ENCODE data around the gene ACOT7. TPM values are rescaled to one million over a fixed set of nuclear protein-coding genes. Genes with fewer than 3 reads are reported as not detected.
"Not testable (repeated sequence)": the region's sequence is repeated elsewhere in the genome, so short reads cannot be mapped to it uniquely, and the experiment has no call there.

The ACOT7 gene
- total RNA-seq, 5 donors from 2014 or later (not counting 1 experiment from before 2014, with no cell fraction given) = 6.1 to 9.3 (median 7.4) TPM

- H3K9me3 ChIP-seq = no peaks in the 10 kb centered on the region
- ChIA-PET POLR2A (no interaction called here), CTCF (interaction anchor here (0.7 to 0.8 kb wide), 2 partner anchors 23 to 64 kb away, joined by 3 to 8 read pairs; no protein-coding TSS in a partner anchor)
- Mint-ChIP-seq H3K27ac (no peak overlapping the region), H3K4me3 (no peak overlapping the region), H3K36me3 (no peaks in the 10 kb centered on the region), H3K9me3 (no peaks in the 10 kb centered on the region), H3K4me1 (peaks cover 0 to 2% (median 2%) of the 10 kb centered on the region in 3 donors), H3K27me3 (peaks cover 4 to 20% of the 10 kb centered on the region in 2 donors)
- H3K4me1 ChIP-seq (ENCODE audit: control insufficient read depth in 1 of 2, extremely low read depth in 1 of 2, insufficient read depth in 2 of 2, low read length in 2 of 2) = no peaks in the 10 kb centered on the region
- no peaks in the 10 kb centered on the region for H3K36me3 ChIP-seq (ENCODE audit: control insufficient read depth in 2 of 2, extremely low read depth in 1 of 2, insufficient read depth in 1 of 2, low read length in 1 of 2)
- no peak for ATAC-seq (replicated peaks in 1 of 4)
- no peak for DNase-seq
- WGBS (ENCODE audit: insufficient coverage) = 71% methylated on average over 2 of the region's 6 CpGs
- no peak overlapping the region for H3K27ac ChIP-seq (ENCODE audit: low read length)
- H3K27me3 ChIP-seq (replicated peaks in 1 of 2; ENCODE audit: control insufficient read depth in 2 of 2, extremely low read depth in 1 of 2, insufficient read depth in 2 of 2, low read length in 1 of 2) = peaks cover 0 to 32% of the 10 kb centered on the region in 2 experiments
- no peak overlapping the region for H3K4me3 ChIP-seq (ENCODE audit: control insufficient read depth in 1 of 2, extremely low read depth in 1 of 2, low read length in 1 of 2)
Measured at GRCh38 chr1:6408023-6408422, 14.5 kb upstream of the ACOT7 start.

- ATAC-seq (replicated peaks in 1 of 4) = no peak
- peaks cover 0 to 4% of the 10 kb centered on the region in 2 donors for H3K27me3 Mint-ChIP-seq
- H3K9me3 Mint-ChIP-seq = no peaks in the 10 kb centered on the region
- H3K4me1 ChIP-seq (ENCODE audit: control insufficient read depth in 1 of 2, extremely low read depth in 1 of 2, insufficient read depth in 2 of 2, low read length in 2 of 2) = no peaks in the 10 kb centered on the region
- H3K4me3 ChIP-seq (ENCODE audit: control insufficient read depth in 1 of 2, extremely low read depth in 1 of 2, low read length in 1 of 2) = no peak overlapping the region
- no peak overlapping the region for H3K27ac ChIP-seq (ENCODE audit: low read length)
- no peaks in the 10 kb centered on the region for H3K36me3 Mint-ChIP-seq
- H3K4me3 Mint-ChIP-seq = no peak overlapping the region
- WGBS (ENCODE audit: insufficient coverage) = 92% methylated on average over 2 of the region's 6 CpGs
- no peak overlapping the region for H3K27ac Mint-ChIP-seq
- peaks cover 0 to 2% (median 2%) of the 10 kb centered on the region in 3 donors for H3K4me1 Mint-ChIP-seq
- H3K9me3 ChIP-seq = no peaks in the 10 kb centered on the region
- peaks cover 0 to 14% of the 10 kb centered on the region in 2 experiments for H3K27me3 ChIP-seq (replicated peaks in 1 of 2; ENCODE audit: control insufficient read depth in 2 of 2, extremely low read depth in 1 of 2, insufficient read depth in 2 of 2, low read length in 1 of 2)
- no peaks in the 10 kb centered on the region for H3K36me3 ChIP-seq (ENCODE audit: control insufficient read depth in 2 of 2, extremely low read depth in 1 of 2, insufficient read depth in 1 of 2, low read length in 1 of 2)
- POLR2A ChIA-PET = no interaction called here
- no peak for DNase-seq
- CTCF ChIA-PET = interaction anchor here in 1 of 2 donors (1.4 kb wide), 1 partner anchor 54 kb away, joined by 6 read pairs; no protein-coding TSS in a partner anchor
Measured at GRCh38 chr1:6401673-6402072, 8.1 kb upstream of the ACOT7 start.

DNA sequence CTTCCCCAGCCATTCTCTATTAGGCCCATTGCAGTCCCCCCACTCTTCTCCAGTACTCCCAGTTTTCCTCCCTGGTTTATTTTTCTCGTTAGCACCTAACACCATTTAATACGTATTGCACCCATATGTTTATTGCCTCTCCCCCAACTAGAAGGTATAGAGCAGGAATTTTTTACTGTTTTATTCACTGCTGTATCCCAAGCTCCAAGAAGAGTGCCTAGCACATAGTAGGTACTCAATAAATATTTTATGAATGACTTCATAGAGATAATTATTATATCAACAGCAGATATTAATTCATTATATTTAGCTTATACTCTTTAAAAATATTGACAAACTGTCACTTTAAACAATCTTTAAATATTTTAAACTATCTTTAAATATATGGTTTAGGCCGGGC lies 5.7 kb upstream of the ACOT7 start:
- ChIA-PET POLR2A (interaction anchor here in 1 of 2 donors (0.6 kb wide), 1 partner anchor 195 kb away, joined by 10 read pairs; no protein-coding TSS in a partner anchor), CTCF (interaction anchor here in 1 of 2 donors (0.6 to 1.0 kb wide), 2 partner anchors 50 to 82 kb away, joined by 3 read pairs; no protein-coding TSS in a partner anchor)
- Mint-ChIP-seq H3K36me3 (no peaks in the 10 kb centered on the region), H3K4me1 (peaks cover 8 to 10% (median 9%) of the 10 kb centered on the region in 3 donors), H3K4me3 (no peak overlapping the region), H3K27ac (no peak overlapping the region), H3K9me3 (no peaks in the 10 kb centered on the region), H3K27me3 (peaks cover 0 to 3% of the 10 kb centered on the region in 2 donors)
- no peaks in the 10 kb centered on the region for H3K36me3 ChIP-seq (ENCODE audit: control insufficient read depth in 2 of 2, extremely low read depth in 1 of 2, insufficient read depth in 1 of 2, low read length in 1 of 2)
- WGBS (ENCODE audit: insufficient coverage) = no CpG with 5 or more reads among the region's 3 CpGs
- no peak for DNase-seq
- H3K4me3 ChIP-seq (ENCODE audit: control insufficient read depth in 1 of 2, extremely low read depth in 1 of 2, low read length in 1 of 2) = no peak overlapping the region
- no peak for ATAC-seq (replicated peaks in 1 of 4)
- peaks cover 0 to 14% of the 10 kb centered on the region in 2 experiments for H3K27me3 ChIP-seq (replicated peaks in 1 of 2; ENCODE audit: control insufficient read depth in 2 of 2, extremely low read depth in 1 of 2, insufficient read depth in 2 of 2, low read length in 1 of 2)
- peaks cover 1 to 9% of the 10 kb centered on the region in 2 experiments for H3K4me1 ChIP-seq (ENCODE audit: control insufficient read depth in 1 of 2, extremely low read depth in 1 of 2, insufficient read depth in 2 of 2, low read length in 2 of 2)
- no peaks in the 10 kb centered on the region for H3K9me3 ChIP-seq
- H3K27ac ChIP-seq (ENCODE audit: low read length) = no peak overlapping the region

DNA sequence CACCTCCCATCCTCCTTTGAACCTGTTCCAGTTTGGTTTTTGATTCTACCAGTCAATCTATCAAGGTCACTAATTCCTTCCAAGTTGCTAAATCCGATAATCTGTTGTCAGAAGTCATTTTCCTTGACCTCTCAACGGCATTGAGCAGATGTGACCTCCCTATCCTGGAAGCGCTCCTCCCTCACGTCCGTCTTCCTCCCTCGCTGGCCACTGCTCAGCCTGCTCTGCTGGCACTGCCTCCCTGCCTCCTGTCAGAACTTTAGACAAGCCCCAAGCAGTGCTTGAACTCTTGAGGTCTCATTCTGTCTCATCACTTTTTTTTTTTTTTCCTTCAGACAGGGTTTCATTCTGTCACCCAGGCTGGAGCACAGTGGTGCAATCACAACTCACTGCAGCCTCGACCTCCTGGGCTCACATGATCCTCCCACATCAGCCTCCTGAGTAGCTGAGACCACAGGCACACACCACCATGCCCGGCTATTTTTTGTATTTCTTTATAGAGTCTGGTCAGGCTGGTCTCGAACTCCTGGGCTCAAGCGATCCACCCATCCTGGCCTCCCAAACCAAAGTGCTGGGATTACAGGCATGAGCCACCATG lies 4.4 kb upstream of the ACOT7 start:
- POLR2A ChIA-PET = no interaction called here
- Histone ChIP-seq H3K36me3 (ENCODE audit: control insufficient read depth in 2 of 2, extremely low read depth in 1 of 2, insufficient read depth in 1 of 2, low read length in 1 of 2) (no peaks in the 10 kb centered on the region), H3K4me1 (ENCODE audit: control insufficient read depth in 1 of 2, extremely low read depth in 1 of 2, insufficient read depth in 2 of 2, low read length in 2 of 2) (peaks cover 5 to 14% of the 10 kb centered on the region in 2 experiments), H3K27me3 (replicated peaks in 1 of 2; ENCODE audit: control insufficient read depth in 2 of 2, extremely low read depth in 1 of 2, insufficient read depth in 2 of 2, low read length in 1 of 2) (peaks cover 0 to 10% of the 10 kb centered on the region in 2 experiments), H3K27ac (ENCODE audit: low read length) (no peak overlapping the region), H3K9me3 (no peaks in the 10 kb centered on the region), H3K4me3 (ENCODE audit: control insufficient read depth in 1 of 2, extremely low read depth in 1 of 2, low read length in 1 of 2) (no peak overlapping the region)
- no peak for DNase-seq
- H3K27me3 Mint-ChIP-seq = peaks cover 0 to 3% of the 10 kb centered on the region in 2 donors
- H3K36me3 Mint-ChIP-seq = no peaks in the 10 kb centered on the region
- H3K27ac Mint-ChIP-seq = no peak overlapping the region
- H3K4me1 Mint-ChIP-seq = peaks cover 14 to 16% (median 15%) of the 10 kb centered on the region in 3 donors
- H3K9me3 Mint-ChIP-seq = no peaks in the 10 kb centered on the region
- WGBS (ENCODE audit: insufficient coverage) = 86% methylated on average over 9 of the region's 10 CpGs
- no peak overlapping the region for H3K4me3 Mint-ChIP-seq
- ATAC-seq (replicated peaks in 1 of 4) = no peak
- CTCF ChIA-PET = interaction anchor here in 1 of 2 donors (0.7 kb wide), 1 partner anchor 39 kb away, joined by 3 read pairs; no protein-coding TSS in a partner anchor

- Histone ChIP-seq H3K27me3 (replicated peaks in 1 of 2; ENCODE audit: control insufficient read depth in 2 of 2, extremely low read depth in 1 of 2, insufficient read depth in 2 of 2, low read length in 1 of 2) (peaks cover 0 to 7% of the 10 kb centered on the region in 2 experiments), H3K4me1 (ENCODE audit: control insufficient read depth in 1 of 2, extremely low read depth in 1 of 2, insufficient read depth in 2 of 2, low read length in 2 of 2) (peaks cover 11 to 23% of the 10 kb centered on the region in 2 experiments), H3K4me3 (ENCODE audit: control insufficient read depth in 1 of 2, extremely low read depth in 1 of 2, low read length in 1 of 2) (no peak overlapping the region), H3K36me3 (ENCODE audit: control insufficient read depth in 2 of 2, extremely low read depth in 1 of 2, insufficient read depth in 1 of 2, low read length in 1 of 2) (no peaks in the 10 kb centered on the region), H3K27ac (ENCODE audit: low read length) (no peak overlapping the region), H3K9me3 (no peaks in the 10 kb centered on the region)
- Mint-ChIP-seq H3K27ac (no peak overlapping the region), H3K4me3 (no peak overlapping the region), H3K36me3 (no peaks in the 10 kb centered on the region), H3K27me3 (peaks cover 0 to 3% of the 10 kb centered on the region in 2 donors), H3K4me1 (peaks cover 20 to 22% (median 21%) of the 10 kb centered on the region in 3 donors), H3K9me3 (no peaks in the 10 kb centered on the region)
- CTCF ChIA-PET = interaction anchor here in 1 of 2 donors (0.7 to 1.1 kb wide), 2 partner anchors 8 to 250 kb away, joined by 3 to 7 read pairs; no protein-coding TSS in a partner anchor
- POLR2A ChIA-PET = no interaction called here
- ATAC-seq (replicated peaks in 1 of 4) (no peak), DNase-seq (no peak)
Measured at GRCh38 chr1:6396998-6397397, 3.4 kb upstream of the ACOT7 start.

GRCh38 chr1:6395781-6396244 lies 2.2 kb upstream of the ACOT7 start:
- POLR2A ChIA-PET = not testable (repeated sequence)

More at GRCh38 chr1:6395781-6396244, 2.2 kb upstream of the ACOT7 start:
- not testable (repeated sequence) for H3K36me3 ChIP-seq (ENCODE audit: control insufficient read depth in 2 of 2, extremely low read depth in 1 of 2, insufficient read depth in 1 of 2, low read length in 1 of 2); H3K9me3 ChIP-seq; DNase-seq; H3K36me3 Mint-ChIP-seq; H3K27ac ChIP-seq (ENCODE audit: low read length); H3K4me3 ChIP-seq (ENCODE audit: control insufficient read depth in 1 of 2, extremely low read depth in 1 of 2, low read length in 1 of 2); H3K27me3 Mint-ChIP-seq; H3K9me3 Mint-ChIP-seq; ATAC-seq (replicated peaks in 1 of 4); H3K27ac Mint-ChIP-seq; H3K27me3 ChIP-seq (replicated peaks in 1 of 2; ENCODE audit: control insufficient read depth in 2 of 2, extremely low read depth in 1 of 2, insufficient read depth in 2 of 2, low read length in 1 of 2); H3K4me3 Mint-ChIP-seq
- CTCF ChIA-PET = interaction anchor here (1.1 to 1.8 kb wide), 2 partner anchors 9 to 38 kb away, joined by 3 to 5 read pairs; no protein-coding TSS in a partner anchor
- WGBS (ENCODE audit: insufficient coverage) = over 99% methylated on average over 20 of the region's 34 CpGs
- H3K4me1 Mint-ChIP-seq = peaks cover 21 to 24% (median 24%) of the 10 kb centered on the region in 3 donors
- peaks cover 12 to 27% of the 10 kb centered on the region in 2 experiments for H3K4me1 ChIP-seq (ENCODE audit: control insufficient read depth in 1 of 2, extremely low read depth in 1 of 2, insufficient read depth in 2 of 2, low read length in 2 of 2)

Measured in T-cell (primary cell).